HG03520 (cell line): ENCODE results near the gene SPDYE16.
"Not testable (repeated sequence)": the region's sequence is repeated elsewhere in the genome, so short reads cannot be mapped to it uniquely, and the experiment has no call there.

Experiments used
- ATAC-seq: cut with Tn5 transposase; IDR thresholded peaks from one replicate; pipeline ENCODE4 v1.9.1; 2021; ENCODE audit warnings: mild to moderate bottlenecking, moderate library complexity; ENCODE audit not compliant: unreplicated experiment

Gene SPDYE16

DNA sequence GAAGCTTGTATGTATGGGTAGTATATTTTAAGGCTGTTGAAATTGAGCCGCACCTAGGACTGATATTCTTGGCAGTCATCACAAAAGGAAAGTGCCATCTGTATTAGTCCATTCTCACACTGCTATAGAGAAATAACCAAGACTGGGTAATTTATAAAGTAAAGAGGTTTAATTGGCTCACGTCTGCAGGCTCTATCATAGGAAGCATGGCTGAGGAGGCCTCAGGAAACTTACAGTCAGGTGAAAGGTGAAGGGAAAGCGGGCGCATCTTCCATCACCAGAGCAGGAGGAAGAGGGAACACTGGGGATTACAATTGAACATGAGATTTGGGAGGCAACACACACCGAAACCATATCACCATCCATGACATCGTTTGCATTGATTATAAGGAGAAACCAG is 8.9 kb upstream of the SPDYE16 start:
- not testable (repeated sequence) for ATAC-seq

DNA sequence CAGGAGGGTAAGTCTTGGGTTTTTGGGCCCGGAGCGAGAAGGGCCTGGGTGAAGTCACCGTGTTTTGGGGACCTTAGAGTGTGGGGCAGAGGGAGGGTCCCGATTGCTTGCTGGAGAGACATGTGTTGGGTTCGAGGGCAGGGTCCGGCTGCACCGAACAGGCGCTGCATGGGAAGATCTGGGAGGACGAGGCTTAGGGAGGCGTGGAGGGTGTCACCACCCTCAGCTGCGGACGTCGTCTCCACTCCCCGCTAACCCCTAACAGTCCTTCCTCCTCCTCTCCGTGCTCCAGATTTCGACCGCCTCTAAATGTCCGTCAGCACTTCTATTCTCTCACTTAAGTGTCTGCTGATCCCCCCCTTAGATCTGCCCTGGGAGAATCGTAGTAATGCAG is 6.8 kb upstream of the SPDYE16 start:
- ATAC-seq, result not testable (repeated sequence)

DNA sequence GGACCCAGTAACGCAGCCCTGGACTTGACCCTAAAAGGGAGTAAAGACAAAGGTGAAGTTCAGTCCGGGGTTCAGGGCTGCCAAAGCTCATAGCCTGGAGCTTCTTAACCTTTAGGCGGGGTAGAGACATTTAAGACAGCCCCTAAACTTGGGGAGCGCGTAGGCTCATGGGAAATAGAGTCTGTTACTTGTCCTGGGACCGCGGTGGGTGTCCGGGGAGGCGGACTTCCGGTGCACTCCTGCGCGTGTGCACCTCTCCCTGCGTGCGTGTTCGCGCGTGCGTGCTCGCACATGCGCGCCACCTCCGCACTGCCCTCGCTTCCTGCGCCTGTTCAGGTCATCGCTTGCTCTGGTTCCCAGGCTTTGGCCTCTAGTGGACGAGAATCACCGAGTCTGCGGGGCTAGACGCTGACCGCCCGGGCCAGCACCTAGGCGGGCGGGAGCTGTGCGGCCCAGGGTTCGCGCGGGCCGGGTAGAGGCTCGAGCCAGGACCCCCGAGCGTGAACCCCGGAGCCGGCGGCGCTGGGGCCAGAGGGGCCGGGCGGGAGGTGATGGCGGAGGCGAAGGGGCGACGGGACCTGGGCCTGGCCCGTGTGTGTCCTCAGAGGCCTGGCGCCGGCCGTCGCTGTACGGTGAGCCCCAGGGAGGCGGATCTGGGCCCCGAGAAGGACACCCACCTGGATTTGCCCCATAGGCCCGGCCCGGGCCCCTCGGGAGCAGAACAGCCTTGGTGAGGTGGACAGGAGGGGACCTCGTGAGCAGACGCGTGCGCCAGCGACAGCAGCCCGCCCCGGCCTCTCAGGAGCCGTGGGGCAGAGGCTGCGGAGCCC is 6.1 kb upstream of the SPDYE16 start:
- ATAC-seq, result peak; percentile 98

DNA sequence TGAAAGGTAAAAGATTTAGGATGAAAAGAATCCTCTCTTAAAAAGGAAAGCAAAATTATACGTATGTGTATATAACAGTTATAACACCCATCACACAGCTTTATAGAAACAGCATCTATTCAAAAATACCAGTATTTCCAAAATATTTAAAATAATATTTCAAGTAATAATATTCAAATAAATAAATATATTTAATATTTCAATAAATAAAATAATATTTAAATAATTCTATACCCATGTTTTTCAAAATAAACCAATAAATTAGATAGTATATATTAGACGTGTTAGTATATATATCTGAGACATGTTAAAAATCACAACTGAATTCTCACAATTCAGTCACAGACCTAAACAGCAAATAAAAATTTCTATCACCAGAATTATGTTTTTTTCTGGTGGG is 11.5 kb downstream of the SPDYE16 start:
- not testable (repeated sequence) for ATAC-seq

DNA sequence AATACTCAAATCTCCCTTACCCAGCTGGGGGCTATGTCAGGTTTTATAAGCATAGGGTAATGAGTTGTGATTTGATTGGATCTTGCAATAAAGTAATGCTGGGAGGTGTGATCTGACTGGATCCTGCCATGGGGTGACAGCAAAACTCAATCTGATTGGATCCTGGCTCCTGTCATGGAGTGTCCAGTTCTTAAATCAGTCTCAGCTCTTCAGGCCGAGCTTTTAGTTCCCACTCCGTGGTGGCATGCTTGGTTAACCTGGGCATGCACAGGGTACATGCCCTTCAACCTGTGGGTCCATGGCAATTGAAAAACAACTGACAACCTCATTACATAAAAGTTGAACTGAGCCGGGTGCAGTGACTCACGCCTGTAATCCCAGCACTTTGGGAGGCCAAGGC is 16.9 kb downstream of the SPDYE16 start:
- ATAC-seq, result not testable (repeated sequence)

DNA sequence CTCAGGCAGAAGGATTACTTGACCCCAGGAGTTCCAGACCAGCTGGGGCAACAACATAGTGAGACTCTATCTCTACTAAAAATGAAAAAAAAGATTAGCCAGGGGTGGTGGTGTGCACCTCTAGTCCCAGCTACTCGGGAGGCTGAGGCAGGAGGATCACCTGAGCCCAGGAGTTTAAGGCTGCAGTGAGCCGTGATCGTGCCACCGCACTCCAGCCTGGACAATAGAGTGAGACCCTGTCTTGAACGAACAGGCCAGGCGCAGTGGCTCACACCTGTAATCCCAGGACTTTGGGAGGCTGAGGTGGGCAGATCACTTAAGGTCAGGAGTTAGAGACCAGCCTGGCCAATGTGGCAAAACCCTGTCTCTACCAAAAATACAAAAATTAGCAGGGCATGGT is 26.2 kb downstream of the SPDYE16 start:
- ATAC-seq, result not testable (repeated sequence)

DNA sequence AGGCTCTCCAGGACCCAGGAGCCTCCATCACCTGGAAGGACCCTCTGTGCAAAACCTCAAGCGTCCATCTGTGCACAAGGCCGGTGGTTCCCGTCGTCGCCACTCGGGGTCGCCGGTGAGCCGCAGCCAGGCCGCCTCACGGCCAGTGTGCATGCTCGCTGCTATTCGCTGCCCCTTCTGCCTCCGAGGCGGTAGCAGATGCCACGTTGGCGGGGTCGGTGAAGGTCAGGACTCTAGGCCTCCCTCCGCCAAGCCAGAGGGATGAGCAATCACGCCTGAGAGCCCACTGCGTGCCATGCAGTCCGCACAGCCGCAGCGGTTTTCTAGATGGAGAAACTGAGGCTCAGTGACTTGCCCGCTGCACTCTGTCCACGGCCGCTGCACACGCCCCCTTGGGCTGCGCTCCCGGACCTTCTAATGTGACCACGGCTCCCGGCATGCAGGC is 27.1 kb downstream of the SPDYE16 start:
- ATAC-seq, result no peak

DNA sequence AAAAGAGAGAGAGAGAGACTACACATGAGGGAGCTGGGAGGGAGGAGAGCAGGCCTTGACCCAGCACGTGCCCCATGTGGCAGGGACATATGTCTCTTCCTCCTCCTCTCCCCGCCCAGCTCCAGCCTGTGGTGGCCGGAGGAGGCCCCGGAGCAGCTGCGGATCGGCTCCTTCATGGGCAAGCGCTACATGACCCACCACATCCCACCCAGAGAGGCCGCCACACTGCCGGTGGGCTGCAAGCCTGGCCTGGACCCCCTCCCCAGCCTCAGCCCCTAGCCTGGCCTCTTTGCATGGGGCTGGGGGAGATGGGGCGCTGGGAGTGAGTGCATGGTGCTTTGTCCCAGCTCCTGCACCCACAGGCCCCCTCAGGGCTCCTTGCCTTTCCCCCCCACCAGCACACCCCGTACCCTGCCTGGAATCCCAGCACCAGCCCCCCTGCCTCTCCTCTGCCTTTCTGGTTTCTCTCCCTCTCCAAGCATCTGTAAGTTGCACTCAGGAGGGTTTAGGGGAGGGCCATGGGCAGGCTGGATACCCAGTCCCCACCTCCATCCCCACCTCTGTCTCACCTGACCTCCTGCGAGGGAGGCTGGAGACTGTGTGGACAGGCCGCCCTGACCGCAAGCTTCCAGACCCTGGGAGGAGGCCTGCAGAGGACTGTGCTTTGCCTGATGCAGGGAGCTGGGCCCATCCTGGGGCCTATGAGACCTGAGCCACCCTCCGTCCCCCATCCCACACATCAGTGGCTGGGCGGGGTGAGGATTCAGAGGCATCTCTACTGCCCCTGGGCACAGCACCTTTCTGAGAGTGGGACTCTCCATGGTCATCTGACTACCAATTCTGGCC is 27.9 kb downstream of the SPDYE16 start:
- ATAC-seq, result no peak

DNA sequence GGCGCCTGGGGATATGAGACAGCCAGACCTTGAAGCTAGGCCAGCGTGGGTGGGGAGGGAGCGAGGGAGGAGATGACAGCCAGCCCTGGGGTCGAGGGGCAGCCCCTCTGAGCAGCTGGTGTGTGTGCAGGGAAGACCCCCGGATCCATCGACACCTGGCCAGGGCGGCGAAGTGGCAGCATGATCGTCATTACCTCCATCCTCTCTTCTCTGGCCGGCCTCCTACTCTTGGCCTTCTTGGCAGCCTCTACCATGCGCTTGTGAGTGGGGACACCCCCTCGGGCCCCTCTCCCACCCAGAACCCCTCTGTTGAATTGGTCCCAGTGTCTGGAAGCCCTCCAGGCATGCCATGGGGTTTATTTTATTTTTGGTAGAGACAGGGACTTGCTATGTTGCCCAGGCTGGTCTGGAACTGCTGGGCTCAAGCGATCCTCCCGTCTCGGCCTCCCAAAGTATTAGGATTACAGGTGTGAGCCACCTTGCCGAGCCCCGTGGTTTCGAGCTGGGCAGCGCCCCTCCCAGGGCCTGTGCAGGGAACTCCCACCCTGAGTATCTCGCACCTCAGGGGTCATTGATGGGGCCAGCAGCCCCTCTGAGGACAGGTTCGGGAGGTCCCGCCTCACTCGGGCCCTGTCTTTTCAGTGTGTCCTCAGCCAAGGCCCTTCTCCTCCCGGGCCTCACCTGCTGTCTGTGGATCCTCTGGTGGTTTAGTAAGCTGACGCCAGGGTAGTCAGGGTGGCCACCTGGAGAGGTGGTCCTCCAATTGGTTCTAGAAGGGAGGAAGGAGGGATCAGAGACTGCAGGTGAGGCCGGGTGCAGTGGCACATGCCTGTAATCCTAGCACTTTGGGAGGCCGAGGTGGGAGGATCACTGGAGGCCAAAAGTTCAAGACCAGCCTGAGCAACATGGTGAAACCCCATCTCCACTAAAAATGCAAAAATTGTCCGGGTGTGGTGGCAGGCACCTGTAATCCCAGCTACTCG is 29.0 kb downstream of the SPDYE16 start:
- no peak for ATAC-seq

DNA sequence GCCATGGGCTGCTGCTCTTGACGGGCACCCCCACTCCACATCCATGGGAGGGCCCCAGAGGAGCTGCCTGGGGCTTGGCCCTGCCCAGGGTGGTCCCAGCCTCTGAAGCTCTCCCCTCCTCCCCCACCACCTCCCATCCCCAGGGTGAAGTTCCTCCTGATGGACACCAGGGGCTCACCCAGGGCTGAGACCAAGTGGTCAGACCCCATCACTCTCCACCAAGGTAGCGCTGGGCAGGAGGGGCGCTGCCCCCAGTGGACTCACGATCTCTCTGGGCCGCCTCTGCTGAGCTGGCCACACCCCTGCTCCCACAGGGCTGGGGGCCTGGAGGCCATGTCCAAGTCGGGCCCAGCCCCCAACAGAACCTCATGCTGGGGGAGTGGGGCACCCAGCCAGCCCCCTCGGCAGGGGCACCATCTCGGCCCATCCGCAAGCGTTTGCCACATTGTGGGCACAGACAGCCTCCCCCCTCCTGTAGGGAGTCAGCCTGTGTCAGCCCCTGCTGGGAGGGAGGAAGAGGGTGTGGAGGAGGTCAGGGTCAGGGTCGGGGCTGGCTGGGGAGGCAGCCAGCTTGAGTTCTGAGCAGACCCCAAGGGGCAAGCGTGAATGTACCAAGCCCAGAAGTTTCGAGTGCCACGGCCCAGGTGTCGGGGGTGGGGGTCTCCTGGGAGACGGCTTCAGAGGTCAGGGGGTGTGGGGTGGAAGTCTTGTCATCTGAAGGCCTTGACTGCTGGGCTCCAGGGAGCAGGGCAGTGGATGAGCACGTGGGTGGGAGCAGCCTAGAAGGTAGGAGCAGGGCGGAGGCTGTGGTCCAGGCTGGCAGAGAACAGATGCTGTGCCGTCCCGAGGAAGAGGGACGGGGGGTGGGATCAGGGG is 29.9 kb downstream of the SPDYE16 start:
- no peak for ATAC-seq

DNA sequence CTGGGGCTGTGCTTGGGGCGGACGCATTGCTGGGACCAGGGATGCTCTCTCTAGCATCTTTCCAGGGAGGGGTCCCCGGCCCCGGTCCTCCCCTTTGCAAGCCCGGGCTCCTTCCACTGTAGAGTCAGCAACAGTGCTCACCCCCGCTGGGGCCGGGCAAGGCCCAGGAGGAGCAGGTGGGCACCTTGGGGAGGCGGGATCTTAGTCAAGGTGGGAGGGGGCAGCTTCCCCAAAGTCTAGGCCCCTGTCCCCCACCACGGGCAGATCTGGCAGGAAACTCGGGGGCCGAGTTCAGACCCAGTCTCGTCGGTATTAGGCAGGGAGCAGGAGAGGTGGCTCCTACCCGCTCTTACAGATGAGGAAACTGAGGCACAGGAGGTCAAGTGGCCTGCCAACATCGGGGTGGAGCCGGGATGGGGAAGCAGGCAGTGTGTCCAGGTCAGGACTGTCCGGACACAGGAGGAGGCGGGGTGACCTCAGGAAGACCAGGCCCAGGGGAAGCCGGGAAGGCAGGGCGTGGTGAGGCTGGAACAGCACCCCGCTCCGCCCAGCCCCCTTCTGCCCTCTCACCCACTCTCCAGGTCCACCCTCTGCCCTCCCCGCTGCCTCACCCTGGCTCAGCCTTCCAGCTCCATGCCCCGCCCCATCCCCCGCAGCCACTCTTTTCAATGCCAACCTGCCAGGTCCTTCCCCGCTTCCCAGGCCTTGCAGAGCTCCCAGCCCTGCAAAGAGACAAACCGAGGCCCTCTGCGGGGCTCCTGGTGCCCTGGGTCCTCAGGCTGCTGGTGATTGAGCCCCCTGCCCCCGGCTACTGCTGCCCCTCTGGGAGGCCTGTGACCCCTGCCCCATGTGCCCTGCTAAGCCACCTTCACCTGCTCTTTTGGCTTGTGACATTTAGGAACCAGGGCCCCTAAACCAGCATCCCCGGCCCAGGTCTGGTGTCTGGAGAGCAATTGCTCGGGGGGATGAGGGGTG is 30.9 kb downstream of the SPDYE16 start:
- not testable (repeated sequence) for ATAC-seq

DNA sequence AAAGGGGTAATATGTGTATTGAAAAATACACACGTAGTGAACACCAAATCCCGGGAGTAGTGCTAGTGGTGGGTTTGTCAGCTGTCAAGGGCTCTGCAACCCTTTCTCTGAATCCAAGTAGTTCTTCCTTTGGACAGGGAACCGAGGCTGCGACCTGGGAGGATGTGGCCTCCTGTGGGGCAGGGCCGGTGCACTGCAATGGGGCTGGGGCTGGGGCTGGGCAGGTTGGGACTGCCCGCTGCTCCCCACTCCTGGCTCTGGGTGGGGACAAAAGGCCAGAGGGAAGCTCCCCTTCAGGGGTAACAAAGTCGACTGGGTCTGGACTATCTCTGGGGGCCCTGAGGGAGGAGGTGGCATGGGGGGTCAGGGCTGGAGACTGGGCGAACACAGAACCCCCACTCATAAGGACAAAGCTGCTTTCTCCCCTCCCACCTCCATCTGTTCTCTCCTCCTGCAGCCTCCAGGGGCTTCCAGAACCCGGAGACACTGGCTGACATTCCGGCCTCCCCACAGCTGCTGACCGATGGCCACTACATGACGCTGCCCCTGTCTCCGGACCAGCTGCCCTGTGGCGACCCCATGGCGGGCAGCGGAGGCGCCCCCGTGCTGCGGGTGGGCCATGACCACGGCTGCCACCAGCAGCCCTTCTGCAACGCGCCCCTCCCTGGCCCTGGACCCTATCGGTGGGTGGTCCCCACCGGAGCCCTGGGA is 31.7 kb downstream of the SPDYE16 start:
- ATAC-seq, result not testable (repeated sequence)

DNA sequence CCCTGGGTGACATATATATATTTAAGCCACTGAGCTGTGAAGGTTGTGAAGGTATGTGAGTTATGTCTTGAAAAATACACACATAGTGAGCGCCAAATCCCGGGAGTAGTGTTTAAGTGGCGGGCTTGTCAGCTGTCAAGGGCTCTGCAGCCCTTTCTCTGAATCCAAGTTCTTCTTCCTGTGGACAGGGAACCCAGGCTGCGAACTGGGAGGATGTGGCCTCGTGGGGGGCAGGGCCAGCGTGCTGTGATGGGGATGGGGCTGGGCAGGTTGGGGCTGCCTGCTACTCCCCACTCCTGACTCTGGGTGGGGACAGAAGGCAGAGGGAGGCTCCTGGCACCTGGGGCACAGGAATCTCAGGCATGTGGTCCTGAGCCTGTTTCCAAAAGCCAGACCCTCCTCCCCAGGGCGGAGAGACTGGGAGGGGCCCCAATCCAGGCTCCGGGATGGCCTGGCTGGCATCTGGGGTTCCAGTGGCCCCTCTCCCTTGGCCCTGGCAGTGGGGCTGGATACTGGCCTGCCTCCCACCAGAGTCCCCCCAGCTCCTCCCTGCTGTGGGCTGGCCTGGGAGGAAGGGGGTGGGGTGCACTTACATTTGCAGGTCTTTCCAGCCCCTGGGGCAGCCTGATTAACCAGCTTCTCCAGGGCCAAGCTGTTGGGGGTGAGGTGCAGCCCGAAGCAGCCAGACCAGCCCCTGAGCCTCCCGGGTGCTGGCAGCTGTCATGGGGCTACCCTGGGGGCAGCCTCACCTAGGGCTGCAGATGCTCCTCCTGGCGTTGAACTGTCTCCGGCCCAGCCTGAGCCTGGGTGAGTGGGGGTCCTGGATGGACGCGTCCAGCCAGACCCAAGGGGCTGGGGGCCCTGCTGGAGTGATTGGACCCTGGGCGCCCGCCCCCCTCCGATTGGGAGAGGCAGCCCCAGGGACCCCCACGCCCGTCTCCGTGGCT is 32.9 kb downstream of the SPDYE16 start, which contains the start of gene UPK3B:
TSS of gene UPK3B (plus strand) at position 622 of the 947 bp plus-strand sequence. CDS start at position 723, 101 bp downstream.
- ATAC-seq, result no peak

DNA sequence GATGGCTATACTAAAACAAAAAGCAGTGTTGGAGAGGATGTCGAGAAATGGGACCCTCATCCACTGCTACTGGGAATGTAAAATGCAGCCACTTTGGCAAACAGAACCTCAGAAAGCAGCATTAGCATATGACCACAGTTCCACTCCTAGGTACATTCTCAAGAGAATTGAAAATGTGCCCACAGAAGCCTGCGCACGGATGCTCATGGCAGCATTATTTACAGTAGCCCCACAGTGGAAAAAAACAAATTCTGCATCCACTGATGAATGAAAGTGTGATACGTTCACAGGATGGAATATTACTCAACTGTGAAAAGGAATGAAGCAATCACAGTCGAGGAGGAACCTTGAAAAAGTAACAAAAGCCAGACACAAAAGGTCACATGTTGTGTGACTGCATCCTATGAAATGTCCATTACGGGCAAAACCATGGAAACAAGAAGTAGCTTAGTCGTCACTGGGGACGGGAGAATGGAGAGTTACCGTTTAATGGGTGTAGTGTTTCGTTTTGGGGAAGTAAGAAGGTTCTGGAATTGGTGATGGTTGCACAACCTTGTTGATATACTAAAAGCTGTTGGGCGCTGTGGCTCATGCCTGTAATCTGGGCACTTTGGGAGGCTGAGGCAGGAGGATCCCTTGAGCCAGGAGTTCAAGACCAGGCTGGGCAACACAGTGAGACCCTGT is 35.2 kb downstream of the SPDYE16 start:
- no peak for ATAC-seq

DNA sequence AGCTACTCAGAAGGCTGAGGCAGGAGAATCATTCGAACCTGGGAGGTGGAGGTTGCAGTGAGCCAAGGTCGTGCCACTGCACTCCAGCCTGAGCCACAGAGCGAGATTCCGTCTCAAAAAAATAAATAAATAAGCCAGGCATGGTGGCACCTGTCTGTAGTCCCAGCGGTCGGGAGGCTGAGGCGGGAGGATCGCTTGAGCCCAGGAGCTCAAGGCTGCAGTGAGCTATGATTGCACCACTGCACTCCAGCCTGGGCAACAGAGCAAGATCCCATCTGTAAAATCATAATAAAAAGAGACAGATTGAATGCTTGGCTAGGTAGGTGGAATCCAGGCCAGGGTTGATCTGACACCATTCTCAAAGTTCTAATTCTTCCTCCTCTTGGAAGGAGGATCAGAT is 36.5 kb downstream of the SPDYE16 start:
- ATAC-seq, result not testable (repeated sequence)

DNA sequence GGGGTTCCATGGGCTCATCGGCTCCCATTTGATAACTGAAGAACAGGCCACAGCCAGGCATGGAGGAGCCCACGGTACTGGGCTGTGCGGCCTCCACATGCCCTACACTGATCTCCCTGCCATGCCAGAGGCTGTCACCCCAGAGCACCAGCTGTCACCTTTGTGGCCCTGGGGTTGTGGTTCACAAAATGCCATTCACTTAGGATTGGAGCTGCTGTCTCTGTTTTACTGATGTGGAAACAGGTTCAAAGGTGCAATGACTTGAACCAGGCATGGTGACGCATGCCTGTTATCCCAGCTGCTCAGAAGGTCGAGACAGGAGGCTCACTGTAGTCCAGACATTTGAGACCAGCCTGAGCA is 37.0 kb downstream of the SPDYE16 start:
- no peak for ATAC-seq
